ENCODE results near the gene COMMD9.
A peak's percentile ranks its signal among the peaks of the same experiment; 100 is the strongest.

The COMMD9 gene

DNA sequence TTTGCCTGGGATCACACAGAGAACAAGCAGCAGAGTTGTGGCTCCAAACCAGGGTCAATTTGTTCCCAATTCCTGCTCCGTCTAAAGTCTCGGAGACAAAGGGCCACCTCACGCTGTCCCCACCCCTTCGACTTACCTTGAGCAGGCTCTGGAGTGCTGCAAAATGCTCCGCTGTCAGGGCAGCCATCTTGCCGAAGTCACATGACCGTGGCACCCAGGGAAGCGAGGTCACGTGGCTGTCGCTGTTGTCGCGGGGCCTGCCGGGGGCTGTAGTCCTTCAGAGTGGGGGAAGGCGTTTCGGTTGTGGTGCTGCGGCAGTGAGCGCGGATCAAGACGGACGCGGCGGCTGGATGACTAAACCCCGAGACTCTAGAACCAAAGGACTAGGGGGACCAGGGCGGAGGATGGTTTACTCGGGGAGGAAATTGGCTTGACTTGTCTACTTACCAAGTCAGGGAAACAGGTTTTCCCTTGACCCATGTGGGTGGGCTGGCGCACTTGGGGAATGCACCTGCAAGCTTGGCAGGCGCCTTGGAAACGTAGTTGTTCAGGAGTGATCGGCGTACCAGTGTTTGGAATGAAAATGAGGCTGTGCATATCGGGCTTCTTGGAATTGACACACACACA, at the start of gene COMMD9:
COMMD9 (minus strand) TSS at position 199 of the 627 bp plus-strand sequence; CDS start at position 187, 12 bp downstream.
- no peaks in the 10 kb centered on the region for H3K9me3 ChIP-seq (ENCODE audit: control insufficient read depth, insufficient read depth, low read depth, low read length)
- no peaks in the 10 kb centered on the region for H3K4me1 ChIP-seq (ENCODE audit: control insufficient read depth, insufficient read depth, low read length)
- POLR2A ChIA-PET: interaction anchor here (1.8 kb wide), 1 partner anchor 167 kb away, joined by 5 read pairs; no protein-coding TSS in a partner anchor
- H3K36me3 ChIP-seq (ENCODE audit: control insufficient read depth in 2 of 2, insufficient read depth in 1 of 2, low read length in 2 of 2): no peaks in the 10 kb centered on the region
- CTCF ChIA-PET: interaction anchor here (0.5 to 14.2 kb wide), 11 partner anchors 24 to 491 kb away, joined by 3 to 247 read pairs (median 3); no protein-coding TSS in a partner anchor
- H3K4me3 ChIP-seq (ENCODE audit: low read depth, low read length): peak within 1 kb of the TSS; percentile 87
- H3K27ac ChIP-seq (ENCODE audit: extremely low read depth, low read depth, low read length): no peak within 1 kb of the TSS
- TF ChIP-seq ZNF521 (tag by site-specific recombination; IDR thresholded peaks at IDR 0.05) (no peak), SP3 (tag by site-specific recombination; IDR thresholded peaks at IDR 0.05) (peak; percentile 60), ZIC2 (tag by site-specific recombination; IDR thresholded peaks at IDR 0.05) (peak; percentile 72), ZNF677 (tag by site-specific recombination; IDR thresholded peaks at IDR 0.05) (peak; percentile 90), GLIS2 (tag by site-specific recombination; IDR thresholded peaks at IDR 0.05) (0 out of 2 replicates have a peak, but pooled peaks have one; percentile 55), YY2 (tag by site-specific recombination; IDR thresholded peaks at IDR 0.05) (peak; percentile 90), ZNF24 (tag by site-specific recombination; IDR thresholded peaks at IDR 0.05) (peak; percentile 90; the same call in 1 of the 2 replicates), IKZF3 (tag by site-specific recombination; IDR thresholded peaks at IDR 0.05) (no peak), ZNF324 (tag by site-specific recombination; IDR thresholded peaks at IDR 0.05) (0 out of 2 replicates have a peak, but pooled peaks have one; percentile 54), ZNF561 (tag by site-specific recombination; IDR thresholded peaks at IDR 0.05; ENCODE audit: borderline replicate concordance) (peak; percentile 70; the same call in 1 of the 2 replicates), ZBTB17 (tag by site-specific recombination; IDR thresholded peaks at IDR 0.05) (peak; percentile 90), ZNF530 (tag by site-specific recombination; IDR thresholded peaks at IDR 0.05; ENCODE audit: low read depth) (no peak), ZNF654 (tag by site-specific recombination; IDR thresholded peaks at IDR 0.05; ENCODE audit: low read depth) (peak; percentile 4; the same call in 1 of the 2 replicates), KLF8 (tag by site-specific recombination; IDR thresholded peaks at IDR 0.05) (peak; percentile 64), ZNF670 (tag by site-specific recombination; IDR thresholded peaks at IDR 0.05; ENCODE audit: low read depth) (no peak), ZNF394 (tag by site-specific recombination; IDR thresholded peaks at IDR 0.05; ENCODE audit: borderline replicate concordance) (peak; percentile 42; the same call in 1 of the 2 replicates), ZNF266 (tag by site-specific recombination; IDR thresholded peaks at IDR 0.05; ENCODE audit: low read depth) (no peak), ZNF501 (tag by site-specific recombination; IDR thresholded peaks at IDR 0.05) (peak; percentile 43; the same call in 1 of the 2 replicates), ZNF426 (tag by site-specific recombination; IDR thresholded peaks at IDR 0.05) (no peak), TRIM28 (IDR thresholded peaks at IDR 0.05; ENCODE audit: borderline replicate concordance, low read length) (peak; percentile 42; the same call in 1 of the 2 replicates), ZXDB (tag by site-specific recombination; IDR thresholded peaks at IDR 0.05) (peak; percentile 78), ZNF335 (tag by site-specific recombination; conservative IDR thresholded peaks at IDR 0.05) (peak; percentile 69), ZNF747 (tag by site-specific recombination; IDR thresholded peaks at IDR 0.05) (no peak), KLF9 (tag by site-specific recombination; IDR thresholded peaks at IDR 0.05; ENCODE audit: low read depth) (peak; percentile 47; the same call in 1 of the 2 replicates), ZEB2 (tag by site-specific recombination; IDR thresholded peaks at IDR 0.05) (peak; percentile 47; the same call in 1 of the 2 replicates), SCRT2 (tag by site-specific recombination; IDR thresholded peaks at IDR 0.05) (peak; percentile 49), YY1 (tag by site-specific recombination; IDR thresholded peaks at IDR 0.05) (peak; percentile 93), ZNF843 (tag by site-specific recombination; IDR thresholded peaks at IDR 0.05) (peak; percentile 24; the same call in 1 of the 2 replicates), SP2 (tag by site-specific recombination; IDR thresholded peaks at IDR 0.05) (peak; percentile 39), ZBTB20 (tag by site-specific recombination; IDR thresholded peaks at IDR 0.05) (peak; percentile 17; the same call in 1 of the 2 replicates)
- TF ChIP-seq, protein P1, sequence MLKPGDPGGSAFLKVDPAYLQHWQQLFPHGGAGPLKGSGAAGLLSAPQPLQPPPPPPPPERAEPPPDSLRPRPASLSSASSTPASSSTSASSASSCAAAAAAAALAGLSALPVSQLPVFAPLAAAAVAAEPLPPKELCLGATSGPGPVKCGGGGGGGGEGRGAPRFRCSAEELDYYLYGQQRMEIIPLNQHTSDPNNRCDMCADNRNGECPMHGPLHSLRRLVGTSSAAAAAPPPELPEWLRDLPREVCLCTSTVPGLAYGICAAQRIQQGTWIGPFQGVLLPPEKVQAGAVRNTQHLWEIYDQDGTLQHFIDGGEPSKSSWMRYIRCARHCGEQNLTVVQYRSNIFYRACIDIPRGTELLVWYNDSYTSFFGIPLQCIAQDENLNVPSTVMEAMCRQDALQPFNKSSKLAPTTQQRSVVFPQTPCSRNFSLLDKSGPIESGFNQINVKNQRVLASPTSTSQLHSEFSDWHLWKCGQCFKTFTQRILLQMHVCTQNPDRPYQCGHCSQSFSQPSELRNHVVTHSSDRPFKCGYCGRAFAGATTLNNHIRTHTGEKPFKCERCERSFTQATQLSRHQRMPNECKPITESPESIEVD (tag by site-specific recombination; IDR thresholded peaks at IDR 0.05): no peak
- TF ChIP-seq, protein P2, sequence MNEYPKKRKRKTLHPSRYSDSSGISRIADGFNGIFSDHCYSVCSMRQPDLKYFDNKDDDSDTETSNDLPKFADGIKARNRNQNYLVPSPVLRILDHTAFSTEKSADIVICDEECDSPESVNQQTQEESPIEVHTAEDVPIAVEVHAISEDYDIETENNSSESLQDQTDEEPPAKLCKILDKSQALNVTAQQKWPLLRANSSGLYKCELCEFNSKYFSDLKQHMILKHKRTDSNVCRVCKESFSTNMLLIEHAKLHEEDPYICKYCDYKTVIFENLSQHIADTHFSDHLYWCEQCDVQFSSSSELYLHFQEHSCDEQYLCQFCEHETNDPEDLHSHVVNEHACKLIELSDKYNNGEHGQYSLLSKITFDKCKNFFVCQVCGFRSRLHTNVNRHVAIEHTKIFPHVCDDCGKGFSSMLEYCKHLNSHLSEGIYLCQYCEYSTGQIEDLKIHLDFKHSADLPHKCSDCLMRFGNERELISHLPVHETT (tag by site-specific recombination; IDR thresholded peaks at IDR 0.05): peak; percentile 36; the same call in 1 of the 2 replicates
- TF ChIP-seq, protein P3, sequence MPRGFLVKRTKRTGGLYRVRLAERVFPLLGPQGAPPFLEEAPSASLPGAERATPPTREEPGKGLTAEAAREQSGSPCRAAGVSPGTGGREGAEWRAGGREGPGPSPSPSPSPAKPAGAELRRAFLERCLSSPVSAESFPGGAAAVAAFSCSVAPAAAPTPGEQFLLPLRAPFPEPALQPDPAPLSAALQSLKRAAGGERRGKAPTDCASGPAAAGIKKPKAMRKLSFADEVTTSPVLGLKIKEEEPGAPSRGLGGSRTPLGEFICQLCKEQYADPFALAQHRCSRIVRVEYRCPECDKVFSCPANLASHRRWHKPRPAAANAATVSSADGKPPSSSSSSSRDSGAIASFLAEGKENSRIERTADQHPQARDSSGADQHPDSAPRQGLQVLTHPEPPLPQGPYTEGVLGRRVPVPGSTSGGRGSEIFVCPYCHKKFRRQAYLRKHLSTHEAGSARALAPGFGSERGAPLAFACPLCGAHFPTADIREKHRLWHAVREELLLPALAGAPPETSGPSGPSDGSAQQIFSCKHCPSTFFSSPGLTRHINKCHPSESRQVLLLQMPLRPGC (tag by site-specific recombination; IDR thresholded peaks at IDR 0.05): 0 out of 2 replicates have a peak, but pooled peaks have one; percentile 22
- TF ChIP-seq, protein P4, sequence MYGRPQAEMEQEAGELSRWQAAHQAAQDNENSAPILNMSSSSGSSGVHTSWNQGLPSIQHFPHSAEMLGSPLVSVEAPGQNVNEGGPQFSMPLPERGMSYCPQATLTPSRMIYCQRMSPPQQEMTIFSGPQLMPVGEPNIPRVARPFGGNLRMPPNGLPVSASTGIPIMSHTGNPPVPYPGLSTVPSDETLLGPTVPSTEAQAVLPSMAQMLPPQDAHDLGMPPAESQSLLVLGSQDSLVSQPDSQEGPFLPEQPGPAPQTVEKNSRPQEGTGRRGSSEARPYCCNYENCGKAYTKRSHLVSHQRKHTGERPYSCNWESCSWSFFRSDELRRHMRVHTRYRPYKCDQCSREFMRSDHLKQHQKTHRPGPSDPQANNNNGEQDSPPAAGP (tag by site-specific recombination; IDR thresholded peaks at IDR 0.05): peak; percentile 82; the same call in 1 of the 2 replicates
